Natural killer cell treated with Interleukin-12 subunit alpha and Interleukin-12 subunit beta and Interleukin-15 and Interleukin-18, amount 100 ng/mL, for 72 hours (primary cell): Measurements from ENCODE around the gene CCL2. TPM values are rescaled to one million over a fixed set of nuclear protein-coding genes. Genes with fewer than 3 reads are reported as not detected.
A peak's percentile ranks its signal among the peaks of the same experiment; 100 is the strongest.

Experiments
- ATAC-seq, 2 donors: fragments of 150-1000 bp; cut with Tn5 transposase in 1 of 2; sonication (Bioruptor Pico), chemical (Tn5 transposase) in 1 of 2; 2 replicates each; pipeline ENCODE4 v1.10.0; 2021
- DNase-seq: peaks from one replicate; pipeline ENCODE4 v3.0.0; 2022; ENCODE audit warnings: low spot score
- H3K27ac Mint-ChIP-seq, 2 donors: 1 replicate in 1 of 2; 2 replicates in 1 of 2; pipeline ENCODE4 v1.8.0; 2022; ENCODE audit warnings: mixed read lengths in 2 of 2, mild to moderate bottlenecking in 1 of 2, moderate library complexity in 1 of 2
- H3K27me3 Mint-ChIP-seq, 2 donors: 1 replicate in 1 of 2; 2 replicates in 1 of 2; pipeline ENCODE4 v1.8.0; 2022; ENCODE audit warnings: mixed read lengths in 2 of 2
- H3K36me3 Mint-ChIP-seq: one replicate; pipeline ENCODE4 v1.8.0; 2022; ENCODE audit warnings: mixed read lengths
- H3K4me1 Mint-ChIP-seq, 2 donors: 1 replicate in 1 of 2; 2 replicates in 1 of 2; pipeline ENCODE4 v1.8.0; 2022; ENCODE audit warnings: low read depth in 2 of 2, mixed read lengths in 2 of 2, mild to moderate bottlenecking in 1 of 2
- H3K4me3 Mint-ChIP-seq: one replicate; pipeline ENCODE4 v1.8.0; 2022; ENCODE audit warnings: mixed read lengths
- H3K9me3 Mint-ChIP-seq: 2 replicates; pipeline ENCODE4 v1.8.0; 2022; ENCODE audit warnings: mixed read lengths
- total RNA-seq, 2 donors: library from RNA; stranded (reverse); gene quantifications; one replicate each; pipeline ENCODE4 v1.2.3, GENCODE V29; 2022

CCL2 gene
- total RNA-seq, 2 donors from 2014 or later, result 0.40 TPM; not detected in 1

DNA sequence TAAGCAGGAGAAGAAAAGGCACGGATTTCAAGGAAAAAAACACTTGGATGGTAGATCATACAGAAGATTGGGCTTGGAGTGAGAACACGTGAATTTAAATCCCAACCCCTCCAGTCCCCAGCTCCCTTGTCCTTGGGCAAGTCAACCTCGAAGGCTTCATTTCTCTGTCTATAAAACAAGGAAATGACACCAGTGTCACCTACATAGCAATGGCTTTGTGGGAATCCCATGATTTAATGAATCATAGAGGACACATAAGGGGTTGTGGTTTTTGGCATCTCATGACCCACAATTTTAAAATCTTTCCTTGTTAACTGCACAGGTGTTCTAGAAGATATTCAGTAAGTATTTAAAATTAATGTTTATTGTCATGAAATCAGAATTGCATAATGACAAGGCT is 8.2 kb upstream of the CCL2 start:
- DNase-seq, result no peak
- no peak overlapping the region for H3K27ac Mint-ChIP-seq
- no peak for ATAC-seq
- H3K36me3 Mint-ChIP-seq, result no peaks in the 10 kb centered on the region
- H3K9me3 Mint-ChIP-seq, result no peaks in the 10 kb centered on the region
- H3K27me3 Mint-ChIP-seq, result peaks cover 5 to 28% of the 10 kb centered on the region in 2 donors
- no peaks in the 10 kb centered on the region for H3K4me1 Mint-ChIP-seq
- no peak overlapping the region for H3K4me3 Mint-ChIP-seq

GRCh38 chr17:34248511-34249024 is 6.5 kb upstream of the CCL2 start:
- H3K27ac Mint-ChIP-seq, result no peak overlapping the region
- no peak overlapping the region for H3K4me3 Mint-ChIP-seq
- peaks cover 11 to 31% of the 10 kb centered on the region in 2 donors for H3K27me3 Mint-ChIP-seq
- H3K4me1 Mint-ChIP-seq, result no peaks in the 10 kb centered on the region
- H3K9me3 Mint-ChIP-seq, result no peaks in the 10 kb centered on the region
- H3K36me3 Mint-ChIP-seq, result no peaks in the 10 kb centered on the region
- ATAC-seq, result no peak
- DNase-seq, result no peak

- H3K27me3 Mint-ChIP-seq, result peaks cover 11 to 34% of the 10 kb centered on the region in 2 donors
- ATAC-seq (no peak), DNase-seq (no peak)
- H3K4me3 Mint-ChIP-seq, result no peak overlapping the region
- H3K4me1 Mint-ChIP-seq, result no peaks in the 10 kb centered on the region
- H3K27ac Mint-ChIP-seq, result no peak overlapping the region
- no peaks in the 10 kb centered on the region for H3K36me3 Mint-ChIP-seq
- no peaks in the 10 kb centered on the region for H3K9me3 Mint-ChIP-seq
Observed at GRCh38 chr17:34249061-34249460, 6.0 kb upstream of the CCL2 start.

GRCh38 chr17:34249478-34249877 is 5.6 kb upstream of the CCL2 start:
- Mint-ChIP-seq H3K4me3 (no peak overlapping the region), H3K27me3 (peaks cover 13 to 38% of the 10 kb centered on the region in 2 donors), H3K9me3 (no peaks in the 10 kb centered on the region), H3K4me1 (no peaks in the 10 kb centered on the region), H3K36me3 (no peaks in the 10 kb centered on the region), H3K27ac (no peak overlapping the region)
- no peak for DNase-seq
- no peak for ATAC-seq

- no peak for DNase-seq
- Mint-ChIP-seq H3K9me3 (no peaks in the 10 kb centered on the region), H3K27ac (no peak overlapping the region), H3K4me1 (peaks cover 5 to 6% of the 10 kb centered on the region in 2 donors), H3K27me3 (peaks cover 23 to 55% of the 10 kb centered on the region in 2 donors), H3K4me3 (no peak overlapping the region), H3K36me3 (no peaks in the 10 kb centered on the region)
- ATAC-seq, result no peak
Observed at GRCh38 chr17:34251186-34251585, 3.9 kb upstream of the CCL2 start.

DNA sequence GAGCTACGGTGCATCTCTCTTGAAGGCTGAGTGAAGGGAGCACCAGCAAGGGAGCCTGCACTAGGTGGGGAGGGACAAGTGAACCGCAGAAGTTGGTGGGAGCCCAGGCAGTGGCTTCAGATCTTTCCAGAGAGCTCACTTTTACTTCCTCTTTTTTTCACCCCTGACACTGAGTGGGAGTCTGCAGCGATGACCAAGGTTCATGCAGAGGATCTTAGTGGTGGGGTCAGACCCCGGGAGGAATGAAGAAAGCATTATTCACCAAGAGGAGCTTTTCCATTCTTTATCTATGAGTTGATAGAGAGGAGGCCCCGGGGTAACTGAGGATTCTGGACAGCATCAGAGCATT is 3.0 kb upstream of the CCL2 start:
- Mint-ChIP-seq H3K27me3 (peaks cover 26 to 62% of the 10 kb centered on the region in 2 donors), H3K4me3 (no peak overlapping the region)
- ATAC-seq, result peak in 1 of 2 donors; percentile 3

DNA sequence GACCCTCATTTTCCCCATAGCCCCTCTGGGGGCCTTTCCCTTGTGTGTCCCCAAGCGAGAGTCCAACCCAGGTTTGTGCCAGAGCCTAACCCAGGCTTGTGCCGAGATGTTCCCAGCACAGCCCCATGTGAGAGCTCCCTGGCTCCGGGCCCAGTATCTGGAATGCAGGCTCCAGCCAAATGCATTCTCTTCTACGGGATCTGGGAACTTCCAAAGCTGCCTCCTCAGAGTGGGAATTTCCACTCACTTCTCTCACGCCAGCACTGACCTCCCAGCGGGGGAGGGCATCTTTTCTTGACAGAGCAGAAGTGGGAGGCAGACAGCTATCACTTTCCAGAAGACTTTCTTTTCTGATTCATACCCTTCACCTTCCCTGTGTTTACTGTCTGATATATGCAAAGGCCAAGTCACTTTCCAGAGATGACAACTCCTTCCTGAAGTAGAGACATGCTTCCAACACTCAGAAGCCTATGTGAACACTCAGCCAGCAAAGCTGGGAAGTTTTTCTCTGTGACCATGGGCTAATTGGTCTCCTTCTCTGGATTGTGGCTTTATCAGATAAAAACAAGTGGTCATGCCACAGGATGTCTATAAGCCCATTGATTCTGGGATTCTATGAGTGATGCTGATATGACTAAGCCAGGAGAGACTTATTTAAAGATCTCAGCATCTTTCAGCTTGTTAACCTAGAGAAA is 2.5 kb upstream of the CCL2 start:
- Mint-ChIP-seq H3K4me1 (peaks cover 5 to 6% of the 10 kb centered on the region in 2 donors), H3K9me3 (no peaks in the 10 kb centered on the region), H3K27ac (no peak overlapping the region), H3K36me3 (no peaks in the 10 kb centered on the region), H3K4me3 (no peak overlapping the region), H3K27me3 (peaks cover 29 to 66% of the 10 kb centered on the region in 2 donors)
- ATAC-seq, result no peak
- DNase-seq, result no peak

More for the DNA sequence above, 3.0 kb upstream of the CCL2 start:
- Mint-ChIP-seq H3K4me1 (peaks cover 5 to 6% of the 10 kb centered on the region in 2 donors), H3K27ac (no peak overlapping the region), H3K9me3 (no peaks in the 10 kb centered on the region), H3K36me3 (no peaks in the 10 kb centered on the region)
- DNase-seq, result no peak

- Mint-ChIP-seq H3K36me3 (no peaks in the 10 kb centered on the region), H3K27me3 (peaks cover 32 to 68% of the 10 kb centered on the region in 2 donors), H3K27ac (no peak overlapping the region), H3K9me3 (no peaks in the 10 kb centered on the region), H3K4me3 (no peak overlapping the region), H3K4me1 (peaks cover 5 to 6% of the 10 kb centered on the region in 2 donors)
- DNase-seq (no peak), ATAC-seq (no peak)
Observed at GRCh38 chr17:34253139-34253525, 2.0 kb upstream of the CCL2 start.

DNA sequence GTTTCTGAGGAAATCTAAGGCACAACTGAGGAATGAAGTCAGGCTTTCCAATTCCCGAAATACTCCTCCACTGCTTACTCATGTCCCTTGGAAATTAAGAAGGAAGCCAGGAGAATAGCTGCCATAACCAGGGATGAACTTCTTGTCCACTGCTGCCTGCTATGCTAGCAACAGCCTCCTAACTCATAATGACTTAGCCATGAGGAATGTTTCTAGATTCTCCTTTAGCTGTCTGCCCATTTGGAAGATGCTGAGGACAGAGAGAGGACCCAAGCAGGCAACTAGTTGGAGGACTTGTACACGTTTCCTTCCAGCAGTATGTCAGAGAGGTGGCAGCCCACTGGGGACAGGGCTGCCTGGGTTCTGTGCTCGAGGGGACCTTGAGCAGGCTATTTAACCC is 939 bp upstream of the CCL2 start:
- Mint-ChIP-seq H3K4me1 (peaks cover 5 to 6% of the 10 kb centered on the region in 2 donors), H3K4me3 (no peak overlapping the region), H3K36me3 (no peaks in the 10 kb centered on the region), H3K27me3 (peaks cover 35 to 61% of the 10 kb centered on the region in 2 donors), H3K27ac (no peak overlapping the region), H3K9me3 (no peaks in the 10 kb centered on the region)
- no peak for DNase-seq
- no peak for ATAC-seq

GRCh38 chr17:34255381-34255732 is 272 bp downstream of the CCL2 start:
- no peak overlapping the region for H3K4me3 Mint-ChIP-seq
- H3K27me3 Mint-ChIP-seq, result peaks cover 35 to 69% of the 10 kb centered on the region in 2 donors
- H3K9me3 Mint-ChIP-seq, result no peaks in the 10 kb centered on the region
- DNase-seq (no peak), ATAC-seq (no peak)
- no peak overlapping the region for H3K27ac Mint-ChIP-seq
- H3K4me1 Mint-ChIP-seq, result peaks cover 5 to 6% of the 10 kb centered on the region in 2 donors
- no peaks in the 10 kb centered on the region for H3K36me3 Mint-ChIP-seq

DNA sequence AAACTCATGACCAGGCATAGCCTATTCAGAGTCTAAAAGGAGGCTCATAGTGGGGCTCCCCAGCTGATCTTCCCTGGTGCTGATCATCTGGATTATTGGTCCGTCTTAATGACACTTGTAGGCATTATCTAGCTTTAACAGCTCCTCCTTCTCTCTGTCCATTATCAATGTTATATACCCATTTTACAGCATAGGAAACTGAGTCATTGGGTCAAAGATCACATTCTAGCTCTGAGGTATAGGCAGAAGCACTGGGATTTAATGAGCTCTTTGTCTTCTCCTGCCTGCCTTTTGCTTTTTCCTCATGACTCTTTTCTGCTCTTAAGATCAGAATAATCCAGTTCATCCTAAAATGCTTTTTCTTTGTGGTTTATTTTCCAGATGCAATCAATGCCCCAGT is 756 bp downstream of the CCL2 start:
- ATAC-seq (no peak), DNase-seq (no peak)
- Mint-ChIP-seq H3K9me3 (no peaks in the 10 kb centered on the region), H3K36me3 (no peaks in the 10 kb centered on the region), H3K27me3 (peaks cover 34 to 66% of the 10 kb centered on the region in 2 donors), H3K27ac (no peak overlapping the region), H3K4me3 (no peak overlapping the region), H3K4me1 (peaks cover 5 to 6% of the 10 kb centered on the region in 2 donors)

GRCh38 chr17:34257299-34257985 is 2.4 kb downstream of the CCL2 start:
- DNase-seq (no peak), ATAC-seq (no peak)
- no peaks in the 10 kb centered on the region for H3K9me3 Mint-ChIP-seq
- H3K27ac Mint-ChIP-seq, result no peak overlapping the region
- no peak overlapping the region for H3K4me3 Mint-ChIP-seq
- no peaks in the 10 kb centered on the region for H3K36me3 Mint-ChIP-seq
- peaks cover 33 to 60% of the 10 kb centered on the region in 2 donors for H3K27me3 Mint-ChIP-seq
- peaks cover 6 to 13% of the 10 kb centered on the region in 2 donors for H3K4me1 Mint-ChIP-seq

DNA sequence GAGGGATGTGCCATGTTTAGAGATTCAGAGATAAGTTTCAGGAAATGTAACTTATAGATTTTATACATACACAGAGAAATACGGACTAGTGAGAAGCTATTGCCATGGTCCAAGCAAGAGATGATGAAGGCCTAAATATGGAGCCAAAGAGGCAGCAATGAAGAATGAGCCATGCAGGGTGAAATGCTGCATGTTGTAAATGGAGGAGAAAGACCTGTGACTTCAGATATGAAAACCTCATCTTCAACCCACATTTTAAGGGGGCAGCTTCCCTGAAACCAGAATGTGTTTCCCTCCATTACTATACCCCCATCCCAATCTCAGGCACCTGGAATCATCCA is 2.9 kb downstream of the CCL2 start:
- no peak for DNase-seq
- no peak for ATAC-seq
- H3K4me1 Mint-ChIP-seq, result peaks cover 6 to 13% of the 10 kb centered on the region in 2 donors
- no peak overlapping the region for H3K27ac Mint-ChIP-seq
- H3K4me3 Mint-ChIP-seq, result no peak overlapping the region
- no peaks in the 10 kb centered on the region for H3K36me3 Mint-ChIP-seq
- peaks cover 29 to 58% of the 10 kb centered on the region in 2 donors for H3K27me3 Mint-ChIP-seq
- no peaks in the 10 kb centered on the region for H3K9me3 Mint-ChIP-seq

DNA sequence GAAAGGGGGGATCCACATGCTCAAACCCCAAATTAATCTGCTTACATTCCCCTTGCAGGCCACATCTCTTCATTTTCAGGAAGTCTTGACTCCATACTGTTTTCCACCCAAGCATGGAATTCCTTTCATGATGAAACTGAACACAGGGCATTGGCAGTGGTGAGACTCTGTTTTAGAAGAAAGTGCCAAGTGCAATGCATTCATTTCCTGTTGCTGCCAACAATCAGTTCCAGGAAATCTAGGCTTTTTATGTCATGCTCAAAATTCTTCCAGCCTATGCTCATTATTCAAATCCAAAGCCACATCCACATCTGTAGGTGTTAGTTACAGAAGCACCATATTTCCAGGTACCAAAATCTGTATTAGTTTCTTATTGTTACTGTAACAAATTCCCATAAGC is 4.1 kb downstream of the CCL2 start:
- ATAC-seq (no peak), DNase-seq (no peak)
- no peak overlapping the region for H3K4me3 Mint-ChIP-seq
- H3K36me3 Mint-ChIP-seq, result no peaks in the 10 kb centered on the region
- no peak overlapping the region for H3K27ac Mint-ChIP-seq
- H3K9me3 Mint-ChIP-seq, result no peaks in the 10 kb centered on the region
- peaks cover 6 to 13% of the 10 kb centered on the region in 2 donors for H3K4me1 Mint-ChIP-seq
- H3K27me3 Mint-ChIP-seq, result peaks cover 26 to 55% of the 10 kb centered on the region in 2 donors
